Immature natural killer cell (primary cell): ENCODE data around the gene TBL3. TPM values are rescaled to one million over a fixed set of nuclear protein-coding genes. Genes with fewer than 3 reads are reported as not detected.

Experiments used
- DNase-seq, 3 donors: peaks; one replicate each; pipeline ENCODE4 v3.0.0; 2022; ENCODE audit warnings: mixed read lengths in 1 of 3
- H3K27ac Mint-ChIP-seq, 6 donors: one replicate each; pipeline ENCODE4 v1.8.0; 2020; ENCODE audit warnings: mixed read lengths in 6 of 6, mild to moderate bottlenecking in 5 of 6, inconsistent platforms in 4 of 6, moderate library complexity in 3 of 6
- H3K27me3 Mint-ChIP-seq, 3 donors: one replicate each; pipeline ENCODE4 v1.8.0; 2020 to 2021; ENCODE audit warnings: low read depth in 3 of 3, mild to moderate bottlenecking in 3 of 3, mixed read lengths in 3 of 3, moderate library complexity in 3 of 3, inconsistent platforms in 1 of 3
- H3K36me3 Mint-ChIP-seq, 3 donors: one replicate each; pipeline ENCODE4 v1.8.0; 2020; ENCODE audit warnings: mixed read lengths in 3 of 3, inconsistent platforms in 2 of 3, mild to moderate bottlenecking in 2 of 3
- H3K4me1 Mint-ChIP-seq, 2 donors: one replicate each; pipeline ENCODE4 v1.8.0; 2020; ENCODE audit warnings: inconsistent platforms in 2 of 2, mild to moderate bottlenecking in 2 of 2, mixed read lengths in 2 of 2, moderate library complexity in 1 of 2
- H3K4me3 Mint-ChIP-seq, 5 donors: one replicate each; pipeline ENCODE4 v1.8.0; 2020; ENCODE audit warnings: mild to moderate bottlenecking in 5 of 5, mixed read lengths in 5 of 5, inconsistent platforms in 3 of 5, moderate library complexity in 3 of 5
- H3K9me3 Mint-ChIP-seq, 6 donors: one replicate each; pipeline ENCODE4 v1.8.0; 2020; ENCODE audit warnings: mild to moderate bottlenecking in 6 of 6, mixed read lengths in 6 of 6, inconsistent platforms in 4 of 6, moderate library complexity in 3 of 6
- polyA plus RNA-seq, 3 donors: library from polyadenylated mRNA; unstranded; fragments of 300-500 nt; fragmentation: Illumina TruSeq; gene quantifications; one replicate each; pipeline ENCODE4 v1.2.3, GENCODE V29; 2021

TBL3 gene
- polyA plus RNA-seq, 3 donors from 2014 or later, result 34.4 to 66.1 (median 59.8) TPM

DNA sequence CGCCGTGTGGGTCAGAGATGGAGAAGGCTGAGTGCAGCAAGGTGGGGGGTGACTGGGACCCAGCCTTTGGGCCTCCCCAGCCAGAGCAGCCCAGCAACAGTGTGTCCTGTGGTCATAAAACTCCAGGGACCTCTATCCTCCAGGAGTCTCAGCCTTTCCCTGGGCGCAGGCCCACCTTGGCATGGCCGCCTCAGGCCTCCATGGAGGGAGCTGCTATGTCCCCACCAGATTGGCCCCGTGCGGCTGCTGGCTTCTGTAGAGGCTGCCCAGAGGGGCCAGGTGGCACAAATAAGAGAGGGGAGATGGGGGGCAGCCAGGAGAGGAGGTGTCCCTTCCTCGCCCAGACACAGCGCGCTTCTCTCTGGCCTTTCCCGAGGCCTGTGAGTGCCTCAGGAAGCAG, 15.3 kb downstream of the TBL3 start:
- Mint-ChIP-seq H3K36me3 (no peaks in the 10 kb centered on the region), H3K27ac (no peak overlapping the region), H3K4me3 (peak overlapping the region in 1 of 5 donors; percentile 30), H3K9me3 (no peaks in the 10 kb centered on the region), H3K4me1 (peaks cover 27 to 31% of the 10 kb centered on the region in 2 donors), H3K27me3 (peaks cover 17 to 29% (median 21%) of the 10 kb centered on the region in 3 donors)
- DNase-seq, result no peak

DNA sequence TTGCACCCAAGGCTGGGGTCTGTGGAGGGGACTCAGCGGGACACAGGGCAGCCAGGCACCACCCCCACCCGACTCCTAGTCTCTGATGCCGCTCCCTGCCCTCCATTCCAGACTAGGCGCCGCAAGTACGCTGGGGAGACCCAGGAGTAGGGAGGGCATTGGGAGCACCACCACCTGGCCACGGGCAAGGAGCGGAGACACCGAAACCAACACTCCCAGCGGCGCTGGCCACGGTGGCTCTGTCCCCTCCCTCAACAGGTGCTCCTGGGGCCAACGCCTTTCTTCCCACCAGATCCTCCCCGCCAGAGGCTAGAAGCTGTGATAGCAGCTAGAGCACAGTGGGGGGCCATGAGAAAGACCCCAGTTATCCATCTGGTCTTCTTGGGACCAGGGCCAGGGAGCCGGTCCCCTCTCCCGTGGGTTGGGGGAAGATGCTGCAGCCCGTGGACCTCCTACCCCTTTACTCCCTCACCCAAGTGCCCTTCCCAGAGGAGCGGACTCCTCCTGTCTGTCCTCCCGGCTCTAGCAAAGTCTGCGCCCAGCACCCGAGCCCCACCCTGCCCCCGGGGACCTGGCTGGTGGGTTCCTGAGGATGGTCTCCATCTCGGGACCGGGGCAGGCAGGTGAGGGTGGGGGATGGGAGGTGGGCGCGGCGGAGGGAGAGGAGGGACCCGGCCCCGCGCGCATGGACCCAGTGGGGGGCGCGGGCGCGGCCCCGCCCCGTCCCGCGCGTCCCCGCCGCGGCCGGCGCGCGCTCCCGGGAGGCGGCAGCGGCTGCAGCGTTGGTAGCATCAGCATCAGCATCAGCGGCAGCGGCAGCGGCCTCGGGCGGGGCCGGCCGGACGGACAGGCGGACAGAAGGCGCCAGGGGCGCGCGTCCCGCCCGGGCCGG, 17.6 kb downstream of the TBL3 start, which contains the start of gene SYNGR3:
Gene SYNGR3 (plus strand): TSS at position 762 of the 892 bp plus-strand sequence. CDS start 133 bp downstream, outside the sequence.
- H3K27ac Mint-ChIP-seq, result peak within 1 kb of the TSS; percentile 17 to 93 (median 88)
- H3K27me3 Mint-ChIP-seq, result peaks cover 12 to 22% (median 18%) of the 10 kb centered on the region in 3 donors
- peak in 1 of 3 donors; percentile 35 for DNase-seq
- H3K4me1 Mint-ChIP-seq, result peaks cover 31 to 32% of the 10 kb centered on the region in 2 donors
- no peaks in the 10 kb centered on the region for H3K36me3 Mint-ChIP-seq
- peak within 1 kb of the TSS; percentile 79 to 85 (median 80) for H3K4me3 Mint-ChIP-seq
- H3K9me3 Mint-ChIP-seq, result no peaks in the 10 kb centered on the region

DNA sequence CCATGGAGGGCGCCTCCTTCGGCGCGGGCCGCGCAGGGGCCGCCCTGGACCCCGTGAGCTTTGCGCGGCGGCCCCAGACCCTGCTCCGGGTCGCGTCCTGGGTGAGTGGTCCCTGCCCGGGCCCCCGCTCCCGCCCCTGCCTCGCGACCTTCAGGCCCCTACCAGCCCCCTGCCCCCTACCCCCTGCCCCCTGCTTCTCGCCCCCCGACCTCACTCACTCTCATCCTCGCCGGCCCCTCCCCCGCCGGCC, 18.2 kb downstream of the TBL3 start:
- H3K36me3 Mint-ChIP-seq, result no peaks in the 10 kb centered on the region
- H3K4me1 Mint-ChIP-seq, result peaks cover 26% of the 10 kb centered on the region in 2 donors
- no peak overlapping the region for H3K27ac Mint-ChIP-seq
- H3K4me3 Mint-ChIP-seq, result no peak overlapping the region
- H3K9me3 Mint-ChIP-seq, result no peaks in the 10 kb centered on the region
- no peak for DNase-seq
- peaks cover 12 to 21% (median 18%) of the 10 kb centered on the region in 3 donors for H3K27me3 Mint-ChIP-seq

DNA sequence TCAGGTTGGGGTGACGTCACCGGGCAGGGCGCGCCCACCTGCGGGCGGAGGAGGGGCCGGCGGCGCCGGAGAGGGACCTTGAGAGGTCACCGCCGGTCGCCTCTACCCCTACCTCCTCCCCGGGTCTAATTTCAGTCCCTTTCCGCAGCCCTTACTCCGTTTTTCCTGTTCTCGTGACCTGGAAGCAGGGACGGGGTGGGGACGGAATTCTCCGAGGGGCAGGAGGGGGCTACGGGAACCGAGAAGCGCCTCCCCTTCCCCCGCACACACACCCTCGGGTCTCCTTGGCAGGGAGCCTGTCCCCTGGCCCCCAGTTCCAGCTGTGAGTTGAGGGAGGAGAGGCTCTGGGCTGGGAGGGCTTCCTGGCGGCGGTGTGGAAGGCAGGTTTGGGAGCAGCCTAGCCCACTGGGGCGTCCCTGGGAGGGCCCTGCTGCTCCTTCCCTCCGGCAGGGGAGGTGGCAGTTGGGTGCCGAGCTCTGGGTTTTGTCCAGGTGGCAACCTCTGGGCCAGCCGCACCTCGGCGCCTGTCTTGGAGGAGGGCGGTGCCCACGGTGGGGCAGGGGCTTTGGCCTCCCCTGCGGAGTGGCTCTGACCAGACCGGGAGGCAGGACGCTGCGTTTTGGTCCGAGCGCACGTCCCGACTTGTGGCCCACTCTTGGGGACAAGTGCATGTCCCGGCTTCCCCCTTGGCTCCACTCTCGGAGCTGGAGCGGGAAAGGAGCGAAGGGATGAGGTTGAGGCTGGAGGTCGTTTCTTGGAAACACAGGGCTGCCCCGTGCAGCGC, 18.7 kb downstream of the TBL3 start:
- Mint-ChIP-seq H3K36me3 (no peaks in the 10 kb centered on the region), H3K27me3 (peaks cover 12 to 19% (median 18%) of the 10 kb centered on the region in 3 donors), H3K9me3 (no peaks in the 10 kb centered on the region), H3K4me3 (peak overlapping the region; percentile 79 to 85 (median 80)), H3K27ac (peak overlapping the region; percentile 73 to 93 (median 90)), H3K4me1 (peaks cover 23 to 24% of the 10 kb centered on the region in 2 donors)
- DNase-seq, result peak; percentile 44 to 53 (median 51)

DNA sequence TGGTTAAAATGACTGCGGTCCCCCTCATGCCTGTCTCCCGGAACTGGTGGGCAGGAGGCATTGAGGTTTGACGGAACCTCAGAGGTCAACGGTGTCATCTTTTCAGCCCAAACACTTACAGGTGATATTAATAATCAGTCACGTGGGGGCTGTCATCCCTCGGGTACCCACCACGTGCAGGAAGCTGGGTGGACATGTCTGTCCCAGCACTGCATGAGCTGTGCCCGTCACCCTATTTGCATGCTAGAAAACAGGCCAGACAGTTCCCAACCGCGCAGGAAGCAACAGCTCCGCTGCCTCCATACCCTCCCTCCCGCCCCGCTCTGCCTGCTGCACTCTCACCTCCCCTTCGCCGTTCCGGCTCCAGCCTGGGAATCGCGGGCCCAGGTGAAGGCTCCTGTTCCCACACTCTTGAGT, 19.3 kb downstream of the TBL3 start:
- Mint-ChIP-seq H3K36me3 (no peaks in the 10 kb centered on the region), H3K4me1 (peaks cover 24 to 25% of the 10 kb centered on the region in 2 donors), H3K9me3 (no peaks in the 10 kb centered on the region), H3K4me3 (peak overlapping the region; percentile 79 to 85 (median 80)), H3K27ac (peak overlapping the region; percentile 73 to 93 (median 90)), H3K27me3 (peaks cover 12 to 19% (median 18%) of the 10 kb centered on the region in 3 donors)
- DNase-seq, result peak; percentile 73 to 77 (median 76)

DNA sequence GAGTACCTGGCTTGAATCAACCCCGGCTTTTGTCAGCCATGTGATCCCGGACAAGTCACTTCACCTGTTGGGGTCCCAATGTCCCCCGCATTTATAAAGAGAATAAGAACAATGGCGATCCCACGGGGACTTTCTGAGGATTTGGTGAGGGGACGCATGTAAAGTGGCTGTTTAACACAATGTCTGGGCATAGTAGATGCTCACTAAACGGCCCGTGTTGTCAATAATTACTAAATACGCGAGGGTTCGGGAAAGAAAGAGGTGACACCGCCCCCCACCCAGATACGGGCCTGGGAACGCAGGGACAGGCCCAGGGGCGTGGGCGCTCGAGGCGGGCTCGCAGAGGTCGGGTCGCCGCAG, 19.7 kb downstream of the TBL3 start:
- peak overlapping the region; percentile 79 to 85 (median 80) for H3K4me3 Mint-ChIP-seq
- peak overlapping the region; percentile 73 to 93 (median 90) for H3K27ac Mint-ChIP-seq
- peaks cover 12 to 19% (median 18%) of the 10 kb centered on the region in 3 donors for H3K27me3 Mint-ChIP-seq
- no peaks in the 10 kb centered on the region for H3K9me3 Mint-ChIP-seq
- no peak for DNase-seq
- peaks cover 27 to 28% of the 10 kb centered on the region in 2 donors for H3K4me1 Mint-ChIP-seq
- H3K36me3 Mint-ChIP-seq, result no peaks in the 10 kb centered on the region

DNA sequence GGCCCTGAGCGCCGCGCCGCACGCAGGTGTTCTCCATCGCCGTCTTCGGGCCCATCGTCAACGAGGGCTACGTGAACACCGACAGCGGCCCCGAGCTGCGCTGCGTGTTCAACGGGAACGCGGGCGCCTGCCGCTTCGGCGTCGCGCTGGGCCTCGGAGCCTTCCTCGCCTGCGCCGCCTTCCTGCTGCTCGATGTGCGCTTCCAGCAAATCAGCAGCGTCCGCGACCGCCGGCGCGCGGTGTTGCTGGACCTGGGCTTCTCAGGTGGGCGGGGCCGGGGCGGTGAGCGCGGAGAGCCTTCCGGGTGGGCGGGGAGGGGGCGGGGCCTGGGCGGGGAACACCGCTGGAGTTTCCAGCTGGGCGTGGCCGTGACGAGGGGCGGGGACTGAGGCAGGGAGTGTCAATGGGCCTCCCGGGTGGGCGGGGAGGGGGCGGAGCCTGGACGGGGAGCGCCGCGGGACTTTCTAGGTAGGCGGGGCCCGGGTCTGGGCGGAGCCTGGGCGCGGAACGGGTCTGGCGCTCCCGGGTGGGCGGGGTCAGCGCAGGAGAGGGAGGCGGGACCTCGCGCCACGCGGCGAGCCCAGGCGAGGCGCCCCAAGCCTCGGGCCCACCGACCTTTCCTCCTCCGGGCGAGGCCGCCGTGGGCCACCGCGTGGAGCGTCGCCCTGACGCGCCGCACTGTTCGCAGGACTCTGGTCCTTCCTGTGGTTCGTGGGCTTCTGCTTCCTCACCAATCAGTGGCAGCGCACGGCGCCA, 20.3 kb downstream of the TBL3 start:
- H3K36me3 Mint-ChIP-seq, result peaks cover 0 to under 1% (median 0%) of the 10 kb centered on the region in 3 donors
- peaks cover 28 to 29% of the 10 kb centered on the region in 2 donors for H3K4me1 Mint-ChIP-seq
- H3K27me3 Mint-ChIP-seq, result peaks cover 12 to 19% (median 18%) of the 10 kb centered on the region in 3 donors
- no peaks in the 10 kb centered on the region for H3K9me3 Mint-ChIP-seq
- peak overlapping the region in 5 of 6 donors; percentile 34 to 93 (median 83) for H3K27ac Mint-ChIP-seq
- peak; percentile 92 to 94 (median 93) for DNase-seq
- H3K4me3 Mint-ChIP-seq, result peak overlapping the region; percentile 73 to 82 (median 80)

DNA sequence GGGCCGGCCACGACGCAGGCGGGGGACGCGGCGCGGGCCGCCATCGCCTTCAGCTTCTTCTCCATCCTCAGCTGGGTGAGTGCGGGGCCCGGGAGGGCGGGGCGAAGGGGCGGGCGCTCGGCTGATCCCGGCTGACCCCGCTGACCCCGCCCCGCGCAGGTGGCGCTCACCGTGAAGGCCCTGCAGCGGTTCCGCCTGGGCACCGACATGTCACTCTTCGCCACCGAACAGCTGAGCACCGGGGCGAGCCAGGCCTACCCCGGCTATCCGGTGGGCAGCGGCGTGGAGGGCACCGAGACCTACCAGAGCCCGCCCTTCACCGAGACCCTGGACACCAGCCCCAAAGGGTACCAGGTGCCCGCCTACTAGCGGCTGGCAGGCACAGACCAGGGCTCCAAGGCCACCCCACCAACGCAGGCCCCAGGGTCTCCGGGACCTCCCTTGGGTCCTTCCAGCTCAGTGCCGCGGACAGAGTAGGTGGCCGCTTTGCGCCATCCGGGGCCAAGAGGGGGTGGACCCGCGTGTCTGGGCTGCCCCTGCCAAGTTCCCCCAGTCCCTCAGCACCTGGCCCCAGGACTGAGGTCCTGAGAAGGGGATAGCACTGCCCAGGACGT, 21.0 kb downstream of the TBL3 start:
- no peak overlapping the region for H3K27ac Mint-ChIP-seq
- peaks cover 28 to 29% of the 10 kb centered on the region in 2 donors for H3K4me1 Mint-ChIP-seq
- H3K27me3 Mint-ChIP-seq, result peaks cover 12 to 19% (median 18%) of the 10 kb centered on the region in 3 donors
- DNase-seq, result no peak
- no peaks in the 10 kb centered on the region for H3K9me3 Mint-ChIP-seq
- no peak overlapping the region for H3K4me3 Mint-ChIP-seq
- H3K36me3 Mint-ChIP-seq, result peaks cover 0 to 4% (median 4%) of the 10 kb centered on the region in 3 donors

DNA sequence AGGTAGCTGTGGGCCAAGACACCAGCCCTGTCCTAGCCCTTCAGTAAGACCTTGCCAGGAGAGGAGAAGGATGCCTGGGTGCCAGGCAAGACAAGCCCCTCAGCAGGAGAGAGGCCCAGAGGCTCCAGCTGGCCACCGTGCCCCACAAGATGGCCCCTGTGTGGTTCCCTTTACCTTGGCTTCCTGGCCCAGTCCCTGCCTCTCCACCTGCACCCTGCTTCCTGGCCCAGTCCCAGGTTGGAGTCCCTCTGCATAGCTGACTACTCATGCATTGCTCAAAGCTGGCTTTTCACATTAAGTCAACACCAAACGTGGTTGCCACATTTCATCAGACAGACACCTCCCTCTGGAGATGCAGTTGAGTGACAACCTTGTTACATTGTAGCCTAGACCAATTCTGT, 21.9 kb downstream of the TBL3 start:
- H3K4me1 Mint-ChIP-seq, result peaks cover 24 to 26% of the 10 kb centered on the region in 2 donors
- H3K9me3 Mint-ChIP-seq, result no peaks in the 10 kb centered on the region
- no peak for DNase-seq
- H3K4me3 Mint-ChIP-seq, result peak overlapping the region in 4 of 5 donors; percentile 29 to 51 (median 35)
- peak overlapping the region; percentile 49 to 87 (median 68) for H3K27ac Mint-ChIP-seq
- peaks cover 0 to 10% (median 4%) of the 10 kb centered on the region in 3 donors for H3K36me3 Mint-ChIP-seq
- peaks cover 8 to 20% (median 15%) of the 10 kb centered on the region in 3 donors for H3K27me3 Mint-ChIP-seq

DNA sequence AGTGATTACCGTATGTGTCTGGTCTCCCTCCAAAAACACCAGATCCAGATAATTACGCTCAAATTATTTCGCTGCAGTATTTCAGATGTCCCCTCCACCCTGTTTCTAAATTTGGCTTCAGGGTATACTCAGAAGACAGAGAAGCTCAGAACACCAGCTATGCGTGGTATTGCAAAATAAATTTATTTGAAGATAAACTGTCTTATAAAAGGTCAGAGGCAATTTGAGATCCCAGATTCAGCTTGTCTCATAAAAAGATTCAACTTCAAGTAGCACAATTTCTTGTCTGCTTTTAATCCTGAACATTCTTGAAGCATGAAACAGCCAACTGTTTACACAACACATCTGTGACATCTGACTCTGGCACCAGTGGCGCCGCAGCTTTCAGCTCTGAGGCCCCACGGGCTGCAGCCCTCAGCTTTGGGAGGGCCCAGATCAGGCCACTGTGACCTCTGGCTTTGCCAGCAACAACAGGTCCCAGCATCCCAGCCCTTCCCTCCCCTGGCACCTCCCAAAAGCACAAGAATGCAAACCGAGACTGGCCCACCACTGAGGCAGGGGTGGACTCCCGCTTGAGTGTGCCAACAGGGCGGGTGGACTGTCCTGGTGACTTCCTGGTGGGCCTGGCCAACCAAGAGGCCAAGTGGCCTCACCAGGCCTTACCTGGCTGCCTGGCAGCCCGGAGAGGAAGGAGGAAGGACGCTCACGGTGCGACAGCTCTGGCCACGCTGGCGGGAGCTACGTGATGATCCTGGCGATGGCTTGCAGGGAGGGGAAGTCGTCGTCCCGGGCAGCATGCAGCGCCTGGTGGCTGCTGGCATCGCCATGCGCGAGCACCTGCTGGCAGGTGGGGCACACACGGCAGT, 25.9 kb downstream of the TBL3 start:
- Mint-ChIP-seq H3K4me3 (no peak overlapping the region), H3K9me3 (no peaks in the 10 kb centered on the region), H3K27me3 (peaks cover 0 to 4% (median 2%) of the 10 kb centered on the region in 3 donors), H3K27ac (no peak overlapping the region), H3K36me3 (peaks cover 0 to 10% (median 4%) of the 10 kb centered on the region in 3 donors), H3K4me1 (peaks cover 10 to 11% of the 10 kb centered on the region in 2 donors)
- DNase-seq, result no peak

DNA sequence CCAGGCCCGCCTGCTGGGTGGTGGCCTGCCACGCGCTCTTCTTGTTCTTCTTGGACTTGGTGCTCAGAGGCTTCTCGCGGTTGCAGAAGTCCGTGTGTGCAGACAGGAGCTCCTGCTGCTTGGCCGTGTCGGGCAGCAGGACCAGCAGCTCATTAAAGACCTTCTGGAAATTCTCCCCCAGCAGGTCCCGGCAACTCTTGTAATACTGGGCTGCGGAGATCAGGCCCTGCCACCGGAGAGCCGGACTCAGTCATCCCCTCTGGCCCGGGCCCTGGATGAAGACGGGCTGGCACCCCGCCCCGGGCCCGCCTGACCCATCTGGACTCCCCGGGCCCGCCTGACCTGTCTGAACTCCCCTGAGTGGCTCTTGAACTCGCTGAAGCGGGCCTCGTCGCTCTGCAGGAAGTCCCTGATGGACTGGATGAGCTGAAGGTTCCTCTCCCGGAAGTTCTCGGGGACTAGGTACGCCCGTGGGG, 26.5 kb downstream of the TBL3 start:
- Mint-ChIP-seq H3K27ac (no peak overlapping the region), H3K4me1 (peaks cover 10 to 11% of the 10 kb centered on the region in 2 donors), H3K4me3 (no peak overlapping the region)

More for the DNA sequence above, 26.5 kb downstream of the TBL3 start:
- H3K27me3 Mint-ChIP-seq, result peaks cover 0 to 3% (median 2%) of the 10 kb centered on the region in 3 donors
- DNase-seq, result no peak
- no peaks in the 10 kb centered on the region for H3K9me3 Mint-ChIP-seq
- H3K36me3 Mint-ChIP-seq, result peaks cover 0 to 10% (median 4%) of the 10 kb centered on the region in 3 donors
